Osteocyte (in vitro differentiated cells): Measurements from ENCODE around the gene GPX2. TPM values are rescaled to one million over a fixed set of nuclear protein-coding genes. Genes with fewer than 3 reads are reported as not detected.

ENCODE experiments used
- DNase-seq: peaks from one replicate; pipeline ENCODE4 v3.0.0; 2021; ENCODE audit warnings: mixed read lengths; ENCODE audit not compliant: unreplicated experiment; ENCODE audit errors: extremely low spot score
- H3K27ac Mint-ChIP-seq: one replicate; pipeline ENCODE4 v1.8.0; 2021; ENCODE audit warnings: mild to moderate bottlenecking, mixed read lengths; ENCODE audit not compliant: unreplicated experiment
- H3K27me3 Mint-ChIP-seq: one replicate; pipeline ENCODE4 v1.8.0; 2021; ENCODE audit warnings: mixed read lengths; ENCODE audit not compliant: unreplicated experiment
- H3K36me3 Mint-ChIP-seq: one replicate; pipeline ENCODE4 v1.8.0; 2021; ENCODE audit warnings: mixed read lengths; ENCODE audit not compliant: unreplicated experiment
- H3K4me1 Mint-ChIP-seq: one replicate; pipeline ENCODE4 v1.8.0; 2021; ENCODE audit warnings: mixed read lengths; ENCODE audit not compliant: unreplicated experiment
- H3K4me3 Mint-ChIP-seq: one replicate; pipeline ENCODE4 v1.8.0; 2021; ENCODE audit warnings: mild to moderate bottlenecking, moderate library complexity, mixed read lengths; ENCODE audit not compliant: unreplicated experiment
- H3K9me3 Mint-ChIP-seq: one replicate; pipeline ENCODE4 v1.8.0; 2021; ENCODE audit warnings: mixed read lengths; ENCODE audit not compliant: unreplicated experiment
- total RNA-seq: library from RNA; stranded (reverse); gene quantifications from 2 replicates; pipeline ENCODE4 v1.2.1, GENCODE V29; 2021
- TF ChIP-seq, protein P1 (sequence below): fragments of 200-600 bp; sonication (generic); IDR thresholded peaks from 2 replicates; pipeline ENCODE4 v1.5.0; 2021; ENCODE audit warnings: antibody characterized with exemption, mild to moderate bottlenecking, moderate library complexity

Gene GPX2
- total RNA-seq, 1 donor from 2014 or later, result not detected

DNA sequence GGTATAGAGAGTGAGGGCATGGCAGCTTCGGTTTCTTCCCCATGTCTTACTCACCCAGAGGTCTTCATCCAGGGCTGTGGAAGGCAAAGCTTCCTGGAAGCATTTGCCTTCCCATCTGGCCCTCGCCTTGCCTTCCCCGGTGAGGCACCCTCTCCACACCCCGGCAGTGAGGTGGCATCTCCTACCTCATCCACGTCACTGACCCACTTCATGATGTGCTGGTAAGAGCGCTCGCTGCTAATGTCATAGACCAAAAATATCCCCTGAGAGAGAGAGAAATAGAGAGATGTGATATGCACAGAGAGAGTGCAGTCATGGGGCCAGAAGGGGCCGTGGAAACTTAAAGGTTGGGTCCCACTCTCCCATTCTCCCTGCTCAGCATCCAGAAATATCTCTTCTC is 8.3 kb upstream of the GPX2 start:
- H3K4me3 Mint-ChIP-seq, result no peak overlapping the region
- DNase-seq, result no peak
- peaks cover 17% of the 10 kb centered on the region for H3K36me3 Mint-ChIP-seq
- H3K4me1 Mint-ChIP-seq, result no peaks in the 10 kb centered on the region
- TF ChIP-seq, protein P1, sequence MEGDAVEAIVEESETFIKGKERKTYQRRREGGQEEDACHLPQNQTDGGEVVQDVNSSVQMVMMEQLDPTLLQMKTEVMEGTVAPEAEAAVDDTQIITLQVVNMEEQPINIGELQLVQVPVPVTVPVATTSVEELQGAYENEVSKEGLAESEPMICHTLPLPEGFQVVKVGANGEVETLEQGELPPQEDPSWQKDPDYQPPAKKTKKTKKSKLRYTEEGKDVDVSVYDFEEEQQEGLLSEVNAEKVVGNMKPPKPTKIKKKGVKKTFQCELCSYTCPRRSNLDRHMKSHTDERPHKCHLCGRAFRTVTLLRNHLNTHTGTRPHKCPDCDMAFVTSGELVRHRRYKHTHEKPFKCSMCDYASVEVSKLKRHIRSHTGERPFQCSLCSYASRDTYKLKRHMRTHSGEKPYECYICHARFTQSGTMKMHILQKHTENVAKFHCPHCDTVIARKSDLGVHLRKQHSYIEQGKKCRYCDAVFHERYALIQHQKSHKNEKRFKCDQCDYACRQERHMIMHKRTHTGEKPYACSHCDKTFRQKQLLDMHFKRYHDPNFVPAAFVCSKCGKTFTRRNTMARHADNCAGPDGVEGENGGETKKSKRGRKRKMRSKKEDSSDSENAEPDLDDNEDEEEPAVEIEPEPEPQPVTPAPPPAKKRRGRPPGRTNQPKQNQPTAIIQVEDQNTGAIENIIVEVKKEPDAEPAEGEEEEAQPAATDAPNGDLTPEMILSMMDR, result no peak
- H3K27me3 Mint-ChIP-seq, result no peaks in the 10 kb centered on the region
- no peaks in the 10 kb centered on the region for H3K9me3 Mint-ChIP-seq
- H3K27ac Mint-ChIP-seq, result no peak overlapping the region

DNA sequence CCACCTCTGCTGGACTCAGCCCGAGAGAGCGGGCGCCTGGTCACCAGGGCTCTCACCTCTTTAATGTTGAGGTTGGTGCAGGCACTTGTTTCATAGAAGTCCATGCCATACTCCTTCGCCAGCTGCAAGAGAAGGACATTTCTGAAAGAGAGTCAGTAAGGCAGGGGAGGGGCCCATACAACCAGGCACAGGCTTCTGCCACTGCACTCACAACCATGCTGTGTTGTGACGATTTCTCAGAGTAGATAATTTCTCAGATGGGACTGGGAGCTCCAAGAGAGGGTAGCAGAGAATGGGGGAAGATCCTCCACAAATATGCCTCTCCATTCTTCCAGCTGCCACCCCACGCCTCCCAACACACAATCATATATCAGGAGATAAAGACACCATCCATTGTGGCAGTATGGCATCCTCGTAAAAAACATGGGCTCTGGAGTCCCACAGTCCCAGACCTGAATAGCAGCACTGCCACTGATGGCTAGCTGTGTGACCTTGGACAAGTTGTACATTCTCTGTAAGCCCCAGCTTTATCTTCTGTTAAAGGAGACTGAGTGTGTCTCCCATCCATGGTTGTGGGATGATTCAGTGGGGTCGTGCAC is 6.2 kb upstream of the GPX2 start:
- Mint-ChIP-seq H3K9me3 (no peaks in the 10 kb centered on the region), H3K4me3 (no peak overlapping the region), H3K27me3 (no peaks in the 10 kb centered on the region), H3K36me3 (peaks cover 17% of the 10 kb centered on the region), H3K27ac (no peak overlapping the region), H3K4me1 (no peaks in the 10 kb centered on the region)
- DNase-seq, result no peak
- TF ChIP-seq, protein P1, result no peak

DNA sequence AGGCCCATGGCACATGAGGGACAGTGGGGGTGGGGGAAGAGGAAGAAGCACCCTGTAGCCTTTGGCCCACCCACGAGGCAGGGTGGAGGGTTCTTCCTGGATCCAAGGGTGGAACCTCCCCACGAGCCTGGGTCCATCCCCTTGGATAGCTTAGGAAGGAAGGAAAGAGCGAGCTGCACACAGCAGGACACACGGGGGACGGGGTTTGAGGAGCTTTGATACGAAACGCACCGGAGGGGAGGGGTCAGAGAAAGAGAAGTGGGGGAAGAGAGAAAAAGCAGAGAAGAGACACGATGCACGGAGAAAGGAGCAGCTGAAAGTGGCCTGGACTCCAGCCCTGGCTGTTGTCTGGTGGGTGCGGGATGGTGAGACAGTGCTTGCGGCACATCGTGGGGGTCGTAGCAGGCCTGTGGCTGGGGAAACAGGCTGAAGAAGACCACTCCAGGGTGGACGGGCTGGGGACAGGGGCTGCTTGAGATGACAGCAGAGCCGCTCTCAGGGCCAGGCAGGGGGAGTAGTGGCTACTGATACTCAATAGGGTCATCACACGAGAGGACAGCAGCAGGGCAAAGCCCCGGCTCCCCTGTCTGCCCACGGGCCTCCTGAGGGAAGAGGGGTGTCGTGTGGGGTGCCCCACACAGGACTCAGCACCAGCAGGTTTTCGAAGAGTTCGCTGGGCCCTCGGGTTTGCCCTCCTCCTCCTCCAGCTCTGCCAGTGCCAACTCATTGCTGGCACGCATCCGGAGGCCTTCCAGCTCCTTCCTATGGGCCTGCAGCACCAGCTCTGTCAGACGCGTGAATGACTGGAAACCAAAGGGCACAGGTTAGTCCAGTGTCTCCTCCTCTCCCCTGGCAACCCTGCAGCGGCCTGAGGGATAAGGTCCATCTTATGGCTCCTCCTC is 5.4 kb upstream of the GPX2 start:
- H3K27ac Mint-ChIP-seq, result no peak overlapping the region
- no peaks in the 10 kb centered on the region for H3K27me3 Mint-ChIP-seq
- no peak overlapping the region for H3K4me3 Mint-ChIP-seq
- peaks cover 17% of the 10 kb centered on the region for H3K36me3 Mint-ChIP-seq
- TF ChIP-seq, protein P1, result no peak
- DNase-seq, result no peak
- H3K9me3 Mint-ChIP-seq, result no peaks in the 10 kb centered on the region
- H3K4me1 Mint-ChIP-seq, result no peaks in the 10 kb centered on the region

DNA sequence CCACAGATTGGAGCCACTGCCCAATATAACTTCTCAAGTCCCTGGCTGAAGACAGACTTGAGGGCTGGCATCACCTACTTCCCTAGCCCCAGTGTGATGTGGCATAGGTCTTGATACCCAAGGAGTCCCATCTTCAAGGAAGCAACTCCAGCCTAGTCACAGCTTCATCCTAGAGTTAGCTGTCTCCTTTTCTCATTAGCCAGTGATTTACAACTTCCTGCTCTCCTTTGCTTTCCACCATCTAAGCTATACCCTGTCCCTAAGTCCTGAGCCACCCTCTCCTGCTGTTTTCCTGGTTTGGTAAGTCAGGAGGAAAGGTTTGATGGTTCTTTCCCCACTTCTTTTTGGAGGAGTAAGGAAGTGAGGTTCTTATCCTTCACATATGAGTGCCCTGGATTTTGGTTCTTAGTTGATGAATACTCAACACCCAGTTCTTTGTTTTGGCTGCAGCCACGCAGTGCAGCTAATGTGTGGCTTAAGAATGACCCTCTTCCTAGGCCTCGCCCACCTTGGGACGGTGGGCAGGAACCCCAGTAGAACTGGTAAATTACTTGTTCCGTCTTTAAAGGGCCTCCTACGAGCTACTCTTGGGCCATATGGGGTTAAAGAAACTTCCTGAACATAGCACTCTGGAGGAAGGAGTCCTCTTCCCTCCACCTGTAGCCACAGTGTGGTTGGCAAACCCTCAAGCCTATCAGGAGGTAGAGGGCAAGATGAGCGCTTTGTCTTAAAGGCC is 3.9 kb upstream of the GPX2 start:
- H3K27me3 Mint-ChIP-seq, result no peaks in the 10 kb centered on the region
- no peak for DNase-seq
- peaks cover 18% of the 10 kb centered on the region for H3K36me3 Mint-ChIP-seq
- TF ChIP-seq, protein P1, result no peak
- H3K27ac Mint-ChIP-seq, result no peak overlapping the region
- H3K9me3 Mint-ChIP-seq, result no peaks in the 10 kb centered on the region
- no peaks in the 10 kb centered on the region for H3K4me1 Mint-ChIP-seq
- no peak overlapping the region for H3K4me3 Mint-ChIP-seq
